KMS-11 (cell line): Measurements from ENCODE around the gene GRID1.

Experiments
- H2AFZ ChIP-seq: fragments of 200-600 bp; sonication (generic); 2 replicates; pipeline ENCODE4 v1.6.1; 2016; ENCODE audit warnings: antibody characterized with exemption, mixed run types, low read depth
- H3K27ac ChIP-seq: fragments of 200-600 bp; sonication (generic); 2 replicates; pipeline ENCODE4 v1.6.1; 2016; ENCODE audit warnings: mild to moderate bottlenecking, mixed run types
- H3K27me3 ChIP-seq: fragments of 200-600 bp; sonication (generic); 2 replicates; pipeline ENCODE4 v1.6.1; 2017; ENCODE audit warnings: mild to moderate bottlenecking, low read depth, mixed run types, moderate library complexity; ENCODE audit not compliant: insufficient read depth
- H3K36me3 ChIP-seq: fragments of 200-600 bp; sonication (generic); 2 replicates; pipeline ENCODE4 v1.6.1; 2017; ENCODE audit warnings: mild to moderate bottlenecking, mixed run types; ENCODE audit not compliant: insufficient read depth
- H3K4me1 ChIP-seq: fragments of 200-600 bp; sonication (generic); 2 replicates; pipeline ENCODE4 v1.6.1; 2016; ENCODE audit warnings: mild to moderate bottlenecking, low read depth, mixed run types; ENCODE audit not compliant: poor library complexity, severe bottlenecking
- H3K4me2 ChIP-seq: fragments of 200-600 bp; sonication (generic); 2 replicates; pipeline ENCODE4 v1.7.0; 2016; ENCODE audit warnings: mild to moderate bottlenecking, mixed run types
- H3K4me3 ChIP-seq: fragments of 200-600 bp; sonication (generic); IDR thresholded peaks from 2 replicates; pipeline ENCODE4 v1.6.1; 2017; ENCODE audit warnings: low read depth, low read length, mixed read lengths; ENCODE audit not compliant: insufficient read depth
- H3K79me2 ChIP-seq: fragments of 200-600 bp; sonication (generic); 2 replicates; pipeline ENCODE4 v1.6.1; 2016; ENCODE audit warnings: low read depth, mixed run types; ENCODE audit not compliant: insufficient read depth
- H3K9ac ChIP-seq: fragments of 200-600 bp; sonication (generic); 2 replicates; pipeline ENCODE4 v1.6.1; 2016; ENCODE audit warnings: mild to moderate bottlenecking, mixed run types
- H4K20me1 ChIP-seq: fragments of 200-600 bp; sonication (generic); 2 replicates; pipeline ENCODE4 v1.6.1; 2016; ENCODE audit warnings: mild to moderate bottlenecking, mixed run types; ENCODE audit not compliant: insufficient read depth
- TF ChIP-seq, protein P1 (sequence below): fragments of 200-600 bp; sonication (generic); conservative IDR thresholded peaks from 2 replicates; pipeline ENCODE4 v1.6.1; 2017; ENCODE audit warnings: low read depth, mild to moderate bottlenecking, antibody characterized with exemption, low read length, moderate library complexity, mixed read lengths

Gene GRID1

DNA sequence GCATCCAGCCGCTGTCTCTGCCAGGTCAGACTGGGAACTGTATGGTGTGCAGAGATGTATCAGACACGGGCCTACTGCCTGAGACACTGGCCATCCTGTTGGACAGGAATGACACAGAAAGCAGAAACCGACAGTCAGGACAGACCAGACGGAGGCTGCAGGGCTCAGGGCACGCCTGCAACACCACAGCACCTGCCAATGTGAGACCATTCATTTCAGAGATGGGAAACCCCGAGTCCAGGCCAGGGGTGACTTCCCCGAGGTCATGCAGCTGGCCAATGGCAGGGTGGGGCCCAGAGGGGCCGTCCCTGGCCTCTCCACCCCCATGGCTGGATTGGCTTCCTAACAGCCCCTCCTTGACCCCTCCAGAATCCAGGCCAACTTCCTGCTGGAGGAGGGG, 34.7 kb downstream of the GRID1 start:
- Histone ChIP-seq H4K20me1 (no peaks in the 10 kb centered on the region), H3K4me3 (no peak overlapping the region), H3K36me3 (no peaks in the 10 kb centered on the region), H3K79me2 (no peaks in the 10 kb centered on the region), H3K27me3 (no peaks in the 10 kb centered on the region), H3K4me2 (no peak overlapping the region), H2AFZ (no peak overlapping the region), H3K9ac (no peak overlapping the region), H3K4me1 (no peaks in the 10 kb centered on the region), H3K27ac (no peak overlapping the region)
- TF ChIP-seq, protein P1, sequence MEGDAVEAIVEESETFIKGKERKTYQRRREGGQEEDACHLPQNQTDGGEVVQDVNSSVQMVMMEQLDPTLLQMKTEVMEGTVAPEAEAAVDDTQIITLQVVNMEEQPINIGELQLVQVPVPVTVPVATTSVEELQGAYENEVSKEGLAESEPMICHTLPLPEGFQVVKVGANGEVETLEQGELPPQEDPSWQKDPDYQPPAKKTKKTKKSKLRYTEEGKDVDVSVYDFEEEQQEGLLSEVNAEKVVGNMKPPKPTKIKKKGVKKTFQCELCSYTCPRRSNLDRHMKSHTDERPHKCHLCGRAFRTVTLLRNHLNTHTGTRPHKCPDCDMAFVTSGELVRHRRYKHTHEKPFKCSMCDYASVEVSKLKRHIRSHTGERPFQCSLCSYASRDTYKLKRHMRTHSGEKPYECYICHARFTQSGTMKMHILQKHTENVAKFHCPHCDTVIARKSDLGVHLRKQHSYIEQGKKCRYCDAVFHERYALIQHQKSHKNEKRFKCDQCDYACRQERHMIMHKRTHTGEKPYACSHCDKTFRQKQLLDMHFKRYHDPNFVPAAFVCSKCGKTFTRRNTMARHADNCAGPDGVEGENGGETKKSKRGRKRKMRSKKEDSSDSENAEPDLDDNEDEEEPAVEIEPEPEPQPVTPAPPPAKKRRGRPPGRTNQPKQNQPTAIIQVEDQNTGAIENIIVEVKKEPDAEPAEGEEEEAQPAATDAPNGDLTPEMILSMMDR: no peak

DNA sequence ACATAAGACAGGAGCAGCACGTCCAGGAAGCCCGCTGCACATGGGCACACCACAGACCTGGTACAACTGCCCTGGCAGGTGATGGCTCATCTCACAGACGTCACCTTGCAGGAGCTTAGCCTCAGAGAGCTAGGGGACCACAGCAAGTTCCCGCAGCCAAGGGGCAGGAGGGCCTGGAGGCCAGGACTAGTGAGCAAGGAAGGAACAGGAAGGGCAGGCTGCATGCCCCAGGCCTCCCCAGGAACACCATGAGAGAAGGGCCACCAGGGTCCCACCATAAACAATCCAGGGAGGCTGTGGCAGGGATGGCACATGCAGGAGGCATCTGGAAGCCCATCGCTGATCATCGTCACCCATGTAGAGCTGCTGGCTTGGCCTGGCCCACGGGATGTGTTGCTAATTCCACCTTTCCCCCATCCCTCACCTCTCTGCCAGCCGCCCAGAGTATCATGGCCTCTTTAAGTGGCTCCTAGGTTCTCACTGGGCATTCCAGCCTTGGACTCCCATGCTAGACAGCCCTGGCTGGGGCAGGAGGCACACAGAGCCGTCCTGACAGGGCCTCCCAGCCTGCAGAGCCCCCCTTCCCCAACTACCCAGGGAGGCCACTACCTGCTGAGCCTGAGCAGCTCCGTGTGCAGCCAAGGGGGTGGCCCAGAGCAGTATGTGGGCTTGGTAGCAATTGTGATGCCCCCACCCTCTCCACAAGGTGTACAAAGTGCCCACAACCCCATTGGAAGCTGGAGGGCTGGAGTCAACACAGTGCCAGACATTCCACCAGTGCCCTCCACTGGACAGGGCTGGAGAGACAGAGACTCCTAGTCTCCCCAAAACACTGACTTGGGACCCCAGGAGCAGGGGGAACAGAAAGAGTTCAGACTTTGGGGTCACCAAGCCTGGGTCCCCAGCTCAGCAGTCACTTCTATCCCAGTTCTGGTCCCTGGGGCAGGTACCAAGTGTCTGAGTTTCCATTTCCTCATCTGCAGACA, 35.5 kb downstream of the GRID1 start:
- TF ChIP-seq, protein P1: no peak
- H3K4me2 ChIP-seq: no peak overlapping the region

DNA sequence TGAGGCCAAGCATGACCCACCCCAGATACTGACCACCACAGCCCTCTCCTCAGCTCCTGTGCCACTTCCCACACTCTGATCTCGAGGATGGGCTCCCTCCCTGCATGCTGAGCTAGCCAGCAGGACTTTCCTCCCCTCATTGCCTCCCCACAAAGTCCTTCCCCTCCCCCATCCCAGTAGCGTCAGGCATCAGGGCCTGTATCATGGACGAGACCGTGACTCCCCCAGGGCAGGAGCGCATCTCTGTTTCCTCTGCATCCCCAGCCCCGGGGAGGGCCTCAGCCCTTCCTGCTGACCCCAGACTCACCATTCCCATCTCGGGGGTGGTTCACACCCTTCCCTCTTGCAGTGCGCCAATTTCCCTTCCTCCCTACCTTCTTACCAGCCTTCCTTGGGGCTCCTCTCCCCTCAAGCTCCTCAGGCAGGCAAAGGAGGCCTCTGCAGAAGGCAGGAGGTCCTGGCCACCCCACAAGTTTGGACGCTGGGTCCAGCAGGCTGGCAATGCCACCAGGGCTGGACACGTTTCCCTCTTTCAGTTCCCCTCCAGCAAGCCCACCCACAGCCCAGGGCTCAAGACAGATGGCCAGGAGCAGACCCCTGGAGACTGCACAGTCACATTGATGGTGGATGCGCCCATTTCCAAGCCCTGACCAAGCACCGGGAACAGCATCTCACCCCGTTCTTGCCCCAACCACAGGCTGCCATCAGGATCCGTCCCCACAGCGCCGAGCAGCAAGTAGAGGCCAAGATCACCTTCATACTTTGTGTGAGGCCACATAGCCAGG, 36.5 kb downstream of the GRID1 start:
- no peaks in the 10 kb centered on the region for H4K20me1 ChIP-seq
- no peaks in the 10 kb centered on the region for H3K27me3 ChIP-seq
- TF ChIP-seq, protein P1: no peak
- no peaks in the 10 kb centered on the region for H3K79me2 ChIP-seq
- H3K36me3 ChIP-seq: no peaks in the 10 kb centered on the region
- H3K9ac ChIP-seq: no peak overlapping the region
- no peak overlapping the region for H2AFZ ChIP-seq
- H3K4me1 ChIP-seq: no peaks in the 10 kb centered on the region
- no peak overlapping the region for H3K4me2 ChIP-seq
- H3K27ac ChIP-seq: no peak overlapping the region
- no peak overlapping the region for H3K4me3 ChIP-seq

More for the DNA sequence above, 35.5 kb downstream of the GRID1 start:
- no peak overlapping the region for H2AFZ ChIP-seq
- no peaks in the 10 kb centered on the region for H3K36me3 ChIP-seq
- H3K79me2 ChIP-seq: no peaks in the 10 kb centered on the region
- no peak overlapping the region for H3K9ac ChIP-seq
- no peak overlapping the region for H3K4me3 ChIP-seq
- H3K4me1 ChIP-seq: no peaks in the 10 kb centered on the region
- H3K27me3 ChIP-seq: no peaks in the 10 kb centered on the region
- H3K27ac ChIP-seq: no peak overlapping the region
- no peaks in the 10 kb centered on the region for H4K20me1 ChIP-seq

DNA sequence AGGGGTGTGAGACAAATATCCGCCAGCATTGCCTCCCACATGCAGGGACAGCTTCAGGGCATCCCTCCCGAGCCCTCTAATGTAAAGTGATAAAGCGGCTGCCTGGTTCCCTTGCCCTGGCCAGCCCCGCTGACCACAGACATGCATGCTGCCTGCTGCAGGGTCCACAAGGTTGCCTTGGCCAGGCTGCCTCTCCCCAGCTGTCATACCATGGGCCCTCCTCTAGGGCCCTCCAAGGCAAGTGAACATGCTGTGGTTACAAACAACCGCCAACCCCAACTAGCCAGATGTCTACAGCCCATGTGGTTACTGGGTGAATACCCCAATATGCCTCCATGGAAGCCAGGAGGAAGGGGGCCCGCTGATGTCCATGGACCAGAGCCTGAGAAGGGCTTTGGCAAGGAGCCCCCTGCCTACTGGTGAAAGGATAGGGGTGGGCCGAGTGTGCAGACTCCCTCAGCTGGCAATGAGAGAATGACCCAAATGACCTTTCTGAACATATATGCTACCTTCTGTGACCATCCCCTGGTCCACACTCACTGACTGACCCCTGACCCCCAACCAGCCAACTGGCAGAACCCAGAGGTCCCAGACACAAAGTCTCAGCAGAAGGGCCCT, 37.4 kb downstream of the GRID1 start:
- H3K9ac ChIP-seq: no peak overlapping the region
- no peak overlapping the region for H3K27ac ChIP-seq
- H3K4me2 ChIP-seq: no peak overlapping the region
- no peak overlapping the region for H3K4me3 ChIP-seq
- H3K4me1 ChIP-seq: no peaks in the 10 kb centered on the region
- H4K20me1 ChIP-seq: no peaks in the 10 kb centered on the region
- no peaks in the 10 kb centered on the region for H3K36me3 ChIP-seq
- H3K79me2 ChIP-seq: no peaks in the 10 kb centered on the region
- TF ChIP-seq, protein P1: no peak
- H3K27me3 ChIP-seq: no peaks in the 10 kb centered on the region
- no peak overlapping the region for H2AFZ ChIP-seq
